Activated naive CD8-positive, alpha-beta T cell treated with anti-CD3 and anti-CD28 coated beads, Interleukin-2, amount 50 U/mL, for 16 hours (primary cell): Measurements from ENCODE around the gene MPI.
"Not testable (repeated sequence)": the region's sequence is repeated elsewhere in the genome, so short reads cannot be mapped to it uniquely, and the experiment has no call there.

Source experiments
- DNase-seq: peaks from one replicate; pipeline ENCODE4 v3.0.0-alpha.2; 2020; ENCODE audit warnings: low read depth, low spot score

The MPI gene

DNA sequence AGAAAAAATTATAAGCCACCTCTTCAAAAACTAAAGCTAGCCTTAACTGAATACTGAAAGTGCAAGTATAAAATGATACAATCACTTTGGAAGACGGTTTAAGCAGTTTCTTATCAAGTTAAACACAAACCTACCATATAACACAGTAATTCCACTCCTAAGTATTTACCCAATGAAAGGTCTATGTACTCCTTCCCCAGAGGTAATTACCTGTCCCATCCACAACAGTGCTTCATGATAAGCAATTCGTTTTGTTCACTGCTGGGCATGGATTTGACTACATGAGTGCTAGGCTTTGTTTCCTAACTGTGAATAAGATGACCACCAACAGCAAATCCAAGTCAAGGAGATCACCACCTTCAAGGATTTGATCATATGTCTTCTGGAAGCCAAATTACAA is 43.7 kb downstream of the MPI start:
- DNase-seq: no peak

DNA sequence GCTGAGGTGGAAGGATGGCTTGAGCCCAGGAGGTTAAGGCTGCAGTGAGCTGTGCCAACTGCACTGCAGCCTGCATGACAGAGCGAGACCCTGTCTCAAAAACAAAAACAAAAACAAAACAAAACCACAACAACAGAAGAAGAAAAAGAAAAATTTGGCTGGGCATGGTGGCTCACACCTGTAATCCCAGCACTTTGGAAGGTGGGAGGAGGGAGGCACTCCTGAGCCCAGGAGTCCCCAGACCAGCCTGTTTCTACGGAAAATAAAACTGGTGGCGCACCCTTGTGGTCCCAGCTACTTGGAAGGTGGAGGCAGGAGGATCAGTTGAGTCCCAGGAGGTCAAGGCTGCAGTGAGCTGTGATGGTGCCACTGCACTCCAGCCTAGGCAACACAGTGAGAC is 45.4 kb downstream of the MPI start:
- DNase-seq: not testable (repeated sequence)

DNA sequence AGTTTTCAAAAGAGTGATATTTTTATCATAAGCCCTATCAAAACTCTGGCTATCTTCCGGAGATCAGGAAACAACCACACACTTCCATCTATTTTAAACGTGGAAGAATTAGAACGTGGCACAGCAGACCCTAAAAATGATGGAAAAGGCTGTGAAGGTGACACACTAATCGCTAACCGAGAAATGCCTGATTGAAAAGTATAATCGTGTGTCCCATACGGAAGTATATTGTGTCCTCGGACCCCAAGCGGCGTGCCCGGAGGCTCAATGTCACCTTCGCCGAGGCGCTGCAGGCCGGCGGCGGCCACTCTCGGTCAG is 47.4 kb downstream of the MPI start:
- DNase-seq: no peak

DNA sequence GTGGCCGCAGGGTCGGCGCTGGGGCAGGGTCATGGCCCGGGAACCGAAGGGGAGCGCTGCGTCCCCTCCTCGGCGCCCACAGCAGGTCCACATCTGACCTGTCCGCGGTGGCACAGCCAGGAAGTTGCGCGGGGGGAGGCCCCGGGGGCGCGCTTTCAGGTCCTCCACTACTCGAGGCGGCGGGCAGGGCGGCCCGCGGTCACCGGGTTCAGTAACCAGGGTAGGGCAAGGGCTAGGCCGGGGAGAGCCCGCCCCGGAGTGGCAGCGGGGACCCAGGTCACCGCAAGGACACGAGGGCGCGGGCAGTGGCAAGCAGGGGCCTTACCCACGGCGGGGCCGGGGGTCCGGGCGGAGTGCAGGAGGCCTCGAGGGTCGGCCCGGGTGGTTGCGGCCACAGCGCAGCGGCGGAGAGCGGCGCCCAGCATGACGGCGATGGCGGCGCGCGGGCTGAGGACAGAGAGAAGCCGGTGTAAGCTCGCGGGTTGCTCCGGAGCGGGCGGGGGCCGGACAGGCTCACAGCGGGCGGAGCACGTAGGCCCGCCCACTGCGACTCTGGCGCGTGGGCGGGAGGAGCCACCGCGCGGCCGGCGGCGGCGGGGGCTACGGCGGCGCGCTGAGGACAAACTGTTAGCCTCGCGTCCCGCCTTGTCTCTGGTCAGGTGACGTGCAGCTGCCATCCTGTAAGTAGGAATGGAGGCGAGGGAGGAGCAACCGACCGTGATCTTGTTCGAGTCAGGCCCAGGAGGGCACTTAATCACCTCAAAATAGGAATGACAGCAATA is 47.9 kb downstream of the MPI start, which contains the start of gene COX5A:
COX5A (minus strand) TSS at position 484 of the 782 bp plus-strand sequence; CDS start at position 425, 59 bp downstream.
- DNase-seq: peak; percentile 78

DNA sequence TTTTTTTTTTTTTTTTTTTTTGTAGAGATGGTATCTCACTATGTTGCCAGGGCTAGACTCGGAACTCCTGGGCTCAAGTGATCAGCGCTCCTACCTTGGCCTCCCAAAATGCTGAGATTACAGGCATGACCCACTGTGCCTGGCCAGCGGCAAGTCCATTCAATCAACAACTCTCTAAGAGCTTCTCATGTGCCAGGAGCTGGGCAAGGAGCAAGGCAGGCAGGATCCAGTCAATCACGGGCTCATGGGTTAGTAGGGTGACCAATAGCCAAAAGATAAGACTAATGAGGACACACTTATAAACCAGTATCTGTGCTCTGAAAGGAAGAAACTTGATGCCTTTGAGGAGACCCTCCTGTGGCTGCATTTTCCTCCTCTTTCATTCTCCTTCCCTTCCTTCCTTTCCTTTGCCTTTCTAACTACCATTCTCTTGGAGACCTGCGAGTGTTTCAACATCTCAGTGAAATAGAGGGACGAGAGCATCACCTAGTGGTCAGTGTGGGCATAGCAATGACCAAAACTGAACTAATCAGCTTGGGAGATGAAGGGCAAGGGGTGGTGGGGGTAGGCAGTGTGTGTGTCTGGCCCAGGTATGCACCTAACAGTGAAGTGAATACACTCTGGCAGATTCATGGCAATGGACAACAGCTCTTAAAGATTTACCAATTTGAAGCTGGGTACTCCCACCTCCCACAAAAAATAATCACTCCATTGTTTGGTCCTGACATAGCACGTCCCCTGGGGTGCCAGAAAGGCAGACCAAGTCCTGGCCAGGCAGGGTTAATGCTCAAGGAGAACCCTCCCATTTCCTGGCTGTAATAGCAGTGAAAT is 60.5 kb downstream of the MPI start:
- DNase-seq: peak; percentile 57

DNA sequence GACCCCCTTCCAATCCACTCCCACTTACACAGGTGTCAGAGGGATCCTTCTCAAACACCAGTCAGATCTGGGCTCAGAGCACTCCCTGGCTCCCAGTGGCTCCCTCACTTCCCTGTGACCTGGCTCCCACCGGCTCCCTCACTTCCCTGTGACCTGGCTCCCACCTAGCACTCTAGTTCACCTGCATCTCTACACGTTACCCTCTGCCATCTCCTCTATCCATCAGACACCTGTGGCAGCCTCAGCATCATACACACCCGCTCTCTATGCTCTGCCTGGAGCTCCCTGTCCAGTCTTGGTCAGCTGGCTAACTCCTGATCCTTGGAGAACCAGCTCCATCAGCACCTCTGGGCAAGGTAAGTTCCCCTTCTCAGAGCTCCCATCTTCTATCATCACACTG is 61.2 kb downstream of the MPI start:
- DNase-seq: no peak
